ENCODE measurements around the gene LRIT2.

The LRIT2 gene

DNA sequence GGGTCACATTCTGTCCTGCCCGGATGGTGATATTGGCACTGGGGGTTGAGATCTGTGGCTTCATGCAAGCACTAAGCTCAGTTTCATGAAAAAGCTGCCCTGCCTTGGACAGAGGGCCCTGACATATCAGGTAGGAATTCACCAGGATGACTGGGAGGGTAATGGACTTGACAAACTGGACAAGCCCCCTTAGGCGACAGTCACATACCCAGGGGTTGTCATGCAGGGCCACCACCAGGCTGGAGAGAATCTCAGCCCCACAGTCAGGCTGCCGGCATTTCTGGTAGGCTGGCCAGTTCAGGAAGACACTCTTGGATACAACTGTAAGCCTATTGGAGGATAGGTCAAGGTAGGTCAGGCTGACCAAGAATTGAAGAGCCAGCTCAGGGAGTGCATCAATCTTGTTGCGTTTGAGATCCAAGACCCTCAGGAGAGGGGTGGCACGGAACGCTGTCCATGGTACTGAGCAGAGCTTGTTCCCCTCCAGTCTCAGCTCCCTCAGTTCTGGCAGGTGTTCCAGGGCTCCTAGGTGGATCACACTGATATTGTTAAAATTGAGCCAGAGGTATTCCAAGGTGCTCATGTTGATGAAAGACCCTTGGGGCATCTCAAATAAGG lies 824 bp downstream of the LRIT2 start:
- ChIA-PET POLR2A (ENCODE audit: low non-redundant PET) (no interaction called here), CTCF (no interaction called here)
- no peak overlapping the region for H3K27ac ChIP-seq
- DNase-seq (ENCODE audit: low spot score), result no peak
- TF ChIP-seq CTCF (conservative IDR thresholded peaks at IDR 0.05; ENCODE audit: low read depth), result no peak

GRCh38 chr10:84221916-84222315 lies 3.4 kb downstream of the LRIT2 start:
- TF ChIP-seq CTCF (conservative IDR thresholded peaks at IDR 0.05; ENCODE audit: low read depth), result no peak
- no peak for DNase-seq (ENCODE audit: low spot score)
- no peak overlapping the region for H3K27ac ChIP-seq
- POLR2A ChIA-PET (ENCODE audit: low non-redundant PET), result no interaction called here
- CTCF ChIA-PET, result interaction anchor here (0.8 kb wide), 1 partner anchor 39 kb away, joined by 3 read pairs; no protein-coding TSS in a partner anchor

GRCh38 chr10:84217746-84218145 lies 7.6 kb downstream of the LRIT2 start:
- ChIA-PET POLR2A (ENCODE audit: low non-redundant PET) (no interaction called here), CTCF (interaction anchor here (0.6 kb wide), 1 partner anchor 56 kb away, joined by 3 read pairs; no protein-coding TSS in a partner anchor)
- TF ChIP-seq CTCF (conservative IDR thresholded peaks at IDR 0.05; ENCODE audit: low read depth), result no peak
- DNase-seq (ENCODE audit: low spot score), result no peak
- H3K27ac ChIP-seq, result no peak overlapping the region

DNA sequence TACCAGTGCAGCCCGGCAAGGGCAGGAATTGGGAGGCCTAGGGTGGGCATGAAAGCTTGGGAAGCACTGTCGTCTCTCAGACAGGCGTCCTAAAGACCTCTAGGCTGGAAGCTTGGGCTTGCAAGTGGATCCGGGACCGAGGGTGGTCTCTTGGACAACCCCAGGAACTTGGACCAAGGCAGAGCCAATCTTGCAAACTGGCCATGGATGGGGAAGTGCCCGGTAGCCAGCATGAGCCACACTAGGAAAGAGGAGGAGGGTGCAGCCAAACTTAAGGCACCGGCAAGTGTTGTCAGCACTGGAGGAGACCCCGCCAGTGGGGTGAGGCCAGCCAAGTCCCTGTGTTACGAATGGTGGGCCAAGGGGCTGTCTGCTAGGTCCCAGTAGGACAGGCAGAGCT lies 8.5 kb downstream of the LRIT2 start:
- DNase-seq (ENCODE audit: low spot score), result no peak
- ChIA-PET POLR2A (ENCODE audit: low non-redundant PET) (interaction anchor here (0.5 kb wide), 1 partner anchor 11 kb away, joined by 4 read pairs; no protein-coding TSS in a partner anchor), CTCF (no interaction called here)
- no peak overlapping the region for H3K27ac ChIP-seq
- TF ChIP-seq CTCF (conservative IDR thresholded peaks at IDR 0.05; ENCODE audit: low read depth), result no peak

DNA sequence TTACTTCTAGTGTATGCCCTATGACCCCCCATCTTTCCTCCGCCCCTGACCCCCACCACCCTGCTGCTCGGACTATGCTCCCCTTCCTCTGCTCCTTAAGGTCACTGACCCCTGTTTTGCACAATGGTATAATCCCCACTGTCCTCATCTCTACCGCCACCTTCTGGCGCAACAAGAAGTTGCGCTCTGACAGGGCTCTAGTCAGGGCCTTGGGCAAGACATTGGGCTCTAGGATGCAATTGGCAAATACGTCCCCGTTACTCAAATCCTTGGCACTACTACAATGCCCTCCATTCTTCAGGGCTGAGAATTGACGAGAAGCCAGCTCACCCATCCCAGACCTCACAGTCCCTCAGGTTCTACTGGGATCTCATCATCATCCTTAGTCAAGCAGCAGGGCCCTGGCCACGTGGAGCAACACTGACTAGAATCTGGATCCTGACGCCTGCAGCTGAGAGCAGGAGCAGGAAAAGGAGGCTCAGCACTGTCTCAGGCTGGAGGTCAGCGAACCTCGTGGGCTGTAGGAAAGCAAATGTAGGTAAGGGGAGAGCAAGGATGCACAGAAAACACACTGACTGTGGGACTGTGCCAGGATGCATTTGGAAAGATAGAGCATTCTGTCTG lies 10.6 kb downstream of the LRIT2 start:
- no peak for TF ChIP-seq CTCF (conservative IDR thresholded peaks at IDR 0.05; ENCODE audit: low read depth)
- DNase-seq (ENCODE audit: low spot score), result no peak
- no peak overlapping the region for H3K27ac ChIP-seq
- ChIA-PET CTCF (interaction anchor here (0.5 to 0.9 kb wide), 4 partner anchors 54 to 1877 kb away, joined by 3 to 5 read pairs (median 4); no protein-coding TSS in a partner anchor), POLR2A (ENCODE audit: low non-redundant PET) (no interaction called here)

GRCh38 chr10:84214046-84214572 lies 11.2 kb downstream of the LRIT2 start:
- no peak overlapping the region for H3K27ac ChIP-seq
- ChIA-PET CTCF (interaction anchor here (0.5 to 0.9 kb wide), 4 partner anchors 53 to 1878 kb away, joined by 3 to 5 read pairs (median 4); no protein-coding TSS in a partner anchor), POLR2A (ENCODE audit: low non-redundant PET) (no interaction called here)
- TF ChIP-seq CTCF (conservative IDR thresholded peaks at IDR 0.05; ENCODE audit: low read depth), result no peak
- DNase-seq (ENCODE audit: low spot score), result no peak
